GM21529 (cell line): ENCODE results near the gene CLEC16A.

ENCODE experiments used
- ATAC-seq: cut with Tn5 transposase; IDR thresholded peaks from one replicate; pipeline ENCODE4 v1.9.1; 2021; ENCODE audit not compliant: unreplicated experiment

CLEC16A gene

GRCh38 chr16:11034481-11034931, 90.1 kb downstream of the CLEC16A start:
- ATAC-seq, result no peak

- no peak for ATAC-seq
Measured at GRCh38 chr16:11035096-11035495, 90.7 kb downstream of the CLEC16A start.

GRCh38 chr16:11036040-11036439, 91.7 kb downstream of the CLEC16A start:
- ATAC-seq, result no peak

- ATAC-seq, result no peak
Measured at GRCh38 chr16:11036868-11037410, 92.6 kb downstream of the CLEC16A start.

GRCh38 chr16:11038305-11038704, 93.9 kb downstream of the CLEC16A start:
- no peak for ATAC-seq

GRCh38 chr16:11038777-11039176, 94.4 kb downstream of the CLEC16A start:
- ATAC-seq, result no peak

- no peak for ATAC-seq
Measured at GRCh38 chr16:11039726-11040125, 95.4 kb downstream of the CLEC16A start.

- ATAC-seq, result no peak
Measured at GRCh38 chr16:11042191-11042590, 97.8 kb downstream of the CLEC16A start.

GRCh38 chr16:11045441-11045840, 101.1 kb downstream of the CLEC16A start:
- no peak for ATAC-seq

- no peak for ATAC-seq
Measured at GRCh38 chr16:11045846-11046245, 101.5 kb downstream of the CLEC16A start.

GRCh38 chr16:11046382-11046931, 102.1 kb downstream of the CLEC16A start:
- ATAC-seq, result no peak

- ATAC-seq, result no peak
Measured at GRCh38 chr16:11047057-11047456, 102.7 kb downstream of the CLEC16A start.

GRCh38 chr16:11047939-11048800, 103.8 kb downstream of the CLEC16A start:
- ATAC-seq, result no peak

GRCh38 chr16:11049396-11050059, 105.2 kb downstream of the CLEC16A start:
- no peak for ATAC-seq

- ATAC-seq, result no peak
Measured at GRCh38 chr16:11050536-11050935, 106.2 kb downstream of the CLEC16A start.

GRCh38 chr16:11050944-11051343, 106.6 kb downstream of the CLEC16A start:
- no peak for ATAC-seq

- no peak for ATAC-seq
Measured at GRCh38 chr16:11051430-11051829, 107.1 kb downstream of the CLEC16A start.

GRCh38 chr16:11051879-11052808, 107.8 kb downstream of the CLEC16A start:
- peak; percentile 82 for ATAC-seq

GRCh38 chr16:11053916-11054460, 109.6 kb downstream of the CLEC16A start:
- ATAC-seq, result no peak
